Activated gamma-delta T cell treated with anti-CD3 and anti-CD28 coated beads, Interleukin-2, amount 50 U/mL, for 16 hours (primary cell): Measurements from ENCODE around the gene UHMK1.
"Not testable (repeated sequence)": the region's sequence is repeated elsewhere in the genome, so short reads cannot be mapped to it uniquely, and the experiment has no call there.

Experiments
- DNase-seq: peaks from one replicate; pipeline ENCODE4 v3.0.0-alpha.2; 2020; ENCODE audit warnings: low read depth

UHMK1 gene

DNA sequence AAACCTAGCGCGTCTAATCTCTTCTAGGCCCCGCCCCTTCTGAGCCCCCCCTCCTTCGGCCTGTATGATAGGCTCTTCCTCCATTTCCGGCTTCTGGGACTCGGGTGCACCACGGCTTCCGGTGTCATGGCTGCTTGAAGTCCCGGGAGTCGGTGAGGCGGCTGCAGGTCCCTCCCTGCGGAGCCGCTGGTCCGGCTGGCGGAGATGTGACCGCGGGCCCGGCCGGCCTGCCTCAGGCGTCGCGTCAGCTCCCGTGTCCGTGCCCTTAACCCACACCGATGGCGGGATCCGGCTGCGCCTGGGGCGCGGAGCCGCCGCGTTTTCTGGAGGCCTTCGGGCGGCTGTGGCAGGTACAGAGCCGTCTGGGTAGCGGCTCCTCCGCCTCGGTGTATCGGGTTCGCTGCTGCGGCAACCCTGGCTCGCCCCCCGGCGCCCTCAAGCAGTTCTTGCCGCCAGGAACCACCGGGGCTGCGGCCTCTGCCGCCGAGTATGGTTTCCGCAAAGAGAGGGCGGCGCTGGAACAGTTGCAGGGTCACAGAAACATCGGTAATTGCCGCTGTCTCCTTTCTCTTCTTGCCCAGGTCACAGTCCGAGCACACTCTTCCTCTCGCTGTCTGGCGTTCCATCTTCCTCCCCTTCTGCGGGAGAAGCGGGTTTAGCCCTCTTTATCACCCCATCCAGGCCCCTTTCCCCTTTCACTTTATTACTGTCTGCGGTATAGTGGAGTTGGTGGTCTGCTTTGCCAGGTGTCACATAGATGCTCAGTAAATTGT is at the start of gene UHMK1:
UHMK1 (plus strand) TSS at position 96 of the 773 bp plus-strand sequence; CDS start at position 279, 183 bp downstream.
- DNase-seq, result peak; percentile 82

- not testable (repeated sequence) for DNase-seq
These were observed 43.3 kb upstream of the UHMK1 start for GRCh38 chr1:162454361-162454760.

DNA sequence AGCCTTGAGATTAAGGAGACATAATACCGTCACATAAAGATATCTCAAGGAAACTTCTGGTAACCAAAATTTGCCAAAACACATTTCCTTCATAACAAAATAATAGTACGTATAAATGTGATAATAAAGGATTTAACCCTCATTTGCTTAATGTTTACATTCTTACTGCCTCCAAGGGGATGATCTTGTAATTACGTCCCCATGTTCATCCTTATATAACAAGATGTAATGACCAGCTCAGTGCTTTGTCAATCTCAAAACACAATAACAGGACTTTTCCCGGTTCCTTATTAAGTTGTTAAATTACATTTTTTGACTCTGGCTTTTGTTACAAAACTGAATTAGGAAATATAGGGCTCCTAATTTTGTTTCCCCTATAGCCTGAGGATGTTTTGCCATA is 41.3 kb upstream of the UHMK1 start:
- no peak for DNase-seq

GRCh38 chr1:162458236-162458635 is 39.4 kb upstream of the UHMK1 start:
- DNase-seq, result no peak

- not testable (repeated sequence) for DNase-seq
These were observed 35.2 kb upstream of the UHMK1 start for GRCh38 chr1:162462425-162462824.

- DNase-seq, result no peak
These were observed 34.6 kb upstream of the UHMK1 start for GRCh38 chr1:162463021-162463420.

GRCh38 chr1:162466797-162467196 is 30.8 kb upstream of the UHMK1 start:
- no peak for DNase-seq

DNA sequence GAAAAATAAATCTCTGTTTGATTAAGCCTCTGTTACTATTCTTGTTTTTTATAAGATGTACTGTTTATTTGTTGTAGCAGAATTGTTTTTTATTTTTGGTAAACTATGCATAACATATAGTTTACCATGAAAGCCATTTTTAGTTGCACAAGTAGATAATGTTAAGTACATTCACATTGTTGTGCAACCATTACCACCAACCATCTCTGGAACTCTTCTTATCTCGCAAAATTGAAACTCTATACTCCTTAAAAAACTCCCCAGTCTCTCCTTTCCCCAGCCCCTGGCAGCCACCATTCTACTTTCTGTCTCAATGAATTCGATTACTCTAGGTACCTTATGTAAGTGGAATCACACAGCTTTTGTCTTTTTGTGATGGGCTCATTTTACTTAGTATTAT is 27.4 kb upstream of the UHMK1 start:
- DNase-seq, result no peak

DNA sequence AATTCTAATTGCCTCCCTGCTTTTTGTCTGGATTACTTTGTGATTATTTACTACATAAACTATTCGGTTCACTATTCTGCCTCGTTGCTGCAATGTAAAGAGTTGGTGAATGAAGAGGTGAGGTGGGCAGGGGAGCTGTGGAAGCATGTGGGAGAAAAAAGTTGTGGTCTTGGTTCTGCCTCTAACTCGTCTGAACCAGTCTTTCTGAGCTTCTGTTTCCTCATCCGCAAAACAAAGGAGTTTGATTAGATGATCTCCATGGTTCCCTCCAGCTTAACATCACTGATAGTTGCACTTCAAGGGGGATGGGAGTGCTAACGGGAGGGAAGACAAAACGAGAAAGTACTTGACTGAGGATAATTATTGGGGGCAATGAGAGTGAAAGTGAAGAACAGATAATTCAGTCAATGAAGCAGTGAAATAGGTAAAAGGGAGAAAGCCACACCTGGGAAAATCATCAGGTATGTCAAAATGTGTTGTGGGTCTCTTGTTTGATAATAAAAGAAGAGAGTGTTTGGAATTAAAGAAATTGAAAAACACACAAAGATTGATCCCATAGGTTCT is 26.2 kb upstream of the UHMK1 start:
- no peak for DNase-seq

DNA sequence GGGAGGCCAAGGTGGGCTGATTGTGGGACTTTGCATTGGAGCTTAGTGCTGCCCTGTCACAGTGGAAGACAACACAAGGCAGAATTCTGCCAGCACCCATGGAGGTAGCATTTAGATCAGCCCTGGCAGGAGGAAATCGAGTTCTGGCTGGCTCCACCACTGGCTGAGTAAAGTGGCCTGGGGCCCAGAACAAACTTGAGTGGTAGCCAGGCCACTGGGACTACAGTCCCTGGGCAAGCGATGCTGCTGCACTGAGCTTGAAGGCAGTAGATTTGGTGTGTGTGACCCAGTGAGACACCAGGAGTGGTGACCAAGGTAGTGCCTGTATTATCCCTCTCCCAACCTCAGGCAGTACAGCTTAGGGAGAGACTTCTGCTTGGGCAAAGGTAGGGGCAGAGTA is 22.5 kb upstream of the UHMK1 start:
- DNase-seq, result no peak

- no peak for DNase-seq
These were observed 22.0 kb upstream of the UHMK1 start for GRCh38 chr1:162475539-162476185.

GRCh38 chr1:162476620-162477019 is 21.0 kb upstream of the UHMK1 start:
- DNase-seq, result no peak

GRCh38 chr1:162485236-162485635 is 12.4 kb upstream of the UHMK1 start:
- no peak for DNase-seq

DNA sequence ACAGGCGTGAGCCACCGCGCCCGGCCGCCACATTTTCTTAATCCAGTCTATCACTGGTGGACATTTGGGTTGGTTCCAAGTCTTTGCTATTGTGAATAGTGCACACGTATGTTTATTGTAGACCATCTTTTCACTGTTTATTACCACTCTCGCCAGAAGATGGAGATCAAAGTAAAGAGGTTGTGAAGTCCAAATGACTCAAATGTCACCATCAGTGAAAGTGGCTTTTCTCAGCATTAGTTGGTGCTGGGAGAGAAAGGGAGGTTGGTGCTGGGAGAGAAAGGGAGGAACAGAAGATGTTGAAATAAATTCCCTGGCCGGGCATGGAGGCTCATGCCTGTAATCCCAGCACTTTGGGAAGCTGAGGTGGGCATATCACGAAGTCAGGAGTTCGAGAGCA is 10.4 kb upstream of the UHMK1 start:
- DNase-seq, result no peak

DNA sequence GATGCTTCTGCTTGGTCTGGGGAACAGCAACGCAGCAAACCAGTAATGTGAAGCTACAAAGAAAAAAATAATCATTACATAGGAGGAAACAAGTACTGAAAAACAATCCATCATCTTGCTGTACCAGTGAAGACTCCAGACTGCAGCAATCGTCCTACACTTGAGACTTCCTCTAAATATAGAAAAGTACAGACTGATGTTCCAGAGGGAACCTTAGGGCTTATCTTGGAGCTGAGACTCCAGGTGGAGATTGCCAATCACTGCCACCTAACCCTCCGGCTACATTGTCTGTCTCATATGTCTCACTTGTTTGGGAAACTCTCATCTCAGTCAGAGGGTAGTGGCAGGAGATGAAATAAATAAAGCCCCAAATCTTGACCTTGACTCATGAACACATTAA is 9.4 kb upstream of the UHMK1 start:
- DNase-seq, result no peak

DNA sequence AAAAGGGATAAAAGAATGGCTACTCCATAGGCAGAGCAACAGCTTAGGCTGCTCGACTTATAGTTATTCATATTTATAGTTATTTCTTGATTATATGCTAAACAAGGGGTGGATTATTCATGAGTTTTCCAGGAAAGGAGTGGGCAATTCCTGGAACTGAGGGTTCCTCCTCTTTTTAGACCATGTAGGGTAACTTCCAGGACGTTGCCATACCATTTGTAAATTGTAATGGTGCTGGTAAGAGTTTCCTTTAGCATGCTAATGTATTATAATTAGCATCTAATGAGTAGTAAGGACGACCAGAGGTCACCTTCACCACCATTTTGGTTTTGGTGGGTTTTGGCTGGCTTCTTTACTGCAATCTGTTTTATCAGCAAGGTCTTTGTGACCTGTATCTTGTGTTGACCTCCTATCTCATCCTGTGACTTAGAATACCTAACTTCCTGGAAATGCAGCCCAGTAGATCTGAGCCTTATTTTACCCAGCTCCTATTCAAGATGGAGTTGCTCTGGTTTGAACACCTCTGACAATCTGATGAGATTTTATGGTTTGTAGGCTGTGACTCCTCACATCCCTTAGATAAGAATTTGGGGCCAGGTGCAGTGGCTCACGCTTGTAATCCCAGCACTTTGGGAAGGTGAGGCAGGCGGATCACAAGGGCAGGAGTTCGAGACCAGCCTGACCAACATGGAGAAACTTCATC is 1.9 kb upstream of the UHMK1 start:
- not testable (repeated sequence) for DNase-seq

- DNase-seq, result no peak
These were observed 405 bp upstream of the UHMK1 start for GRCh38 chr1:162497104-162497722.

GRCh38 chr1:162498496-162498810 is 835 bp downstream of the UHMK1 start:
- DNase-seq, result no peak

DNA sequence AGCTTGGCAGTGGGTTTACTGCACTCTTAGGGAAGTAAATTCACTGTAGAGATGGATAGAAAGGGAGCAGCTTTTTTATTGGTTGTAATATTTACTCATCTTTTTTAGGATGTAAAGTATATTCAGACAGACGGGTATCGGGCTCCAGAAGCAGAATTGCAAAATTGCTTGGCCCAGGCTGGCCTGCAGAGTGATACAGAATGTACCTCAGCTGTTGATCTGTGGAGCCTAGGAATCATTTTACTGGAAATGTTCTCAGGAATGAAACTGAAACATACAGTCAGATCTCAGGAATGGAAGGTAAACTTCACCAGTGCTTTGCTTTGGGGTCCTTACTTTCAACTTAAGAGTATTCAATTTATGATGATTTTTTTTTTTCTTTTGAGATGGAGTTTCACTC is 3.2 kb downstream of the UHMK1 start:
- no peak for DNase-seq

GRCh38 chr1:162502077-162502476 is 4.5 kb downstream of the UHMK1 start:
- DNase-seq, result no peak

DNA sequence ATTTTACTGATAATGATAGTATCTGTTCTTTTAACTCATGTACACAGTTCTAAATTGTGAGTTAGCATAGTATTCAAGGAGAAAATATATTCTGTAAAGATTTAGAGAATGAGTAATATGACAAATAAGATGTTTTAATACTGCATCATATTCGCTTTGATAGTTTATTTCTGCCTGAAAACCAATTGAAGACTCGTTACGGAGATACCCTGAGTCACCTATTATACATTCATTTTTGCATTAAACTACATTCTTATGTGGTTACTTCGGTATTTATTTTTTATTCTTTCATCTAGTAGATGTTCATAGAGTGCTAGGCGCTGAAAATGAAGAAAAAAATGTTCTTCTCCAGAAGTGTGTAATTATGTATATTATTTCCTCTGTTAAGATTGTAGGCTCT is 5.3 kb downstream of the UHMK1 start:
- DNase-seq, result no peak

DNA sequence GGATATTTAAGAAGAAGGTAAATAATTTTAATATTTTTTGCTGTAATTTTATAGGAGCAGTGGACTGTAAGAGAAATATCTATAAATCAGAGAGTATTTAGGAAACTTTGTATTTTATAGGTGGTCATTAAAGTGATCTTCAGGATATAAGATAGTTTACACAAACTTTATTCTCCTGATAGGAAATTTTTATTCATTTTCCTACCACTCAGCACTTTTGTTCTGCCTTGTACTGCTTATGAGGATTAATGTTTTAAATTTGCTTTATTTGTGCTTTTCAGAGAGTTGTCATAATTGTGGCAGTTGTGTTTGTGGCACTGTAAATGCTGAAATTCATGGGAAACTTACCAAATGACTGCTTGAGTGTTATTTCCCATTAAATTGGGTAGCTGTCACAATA is 29.7 kb downstream of the UHMK1 start:
- DNase-seq, result no peak
